Measurements from ENCODE around the gene SYTL3.

SYTL3 gene

DNA sequence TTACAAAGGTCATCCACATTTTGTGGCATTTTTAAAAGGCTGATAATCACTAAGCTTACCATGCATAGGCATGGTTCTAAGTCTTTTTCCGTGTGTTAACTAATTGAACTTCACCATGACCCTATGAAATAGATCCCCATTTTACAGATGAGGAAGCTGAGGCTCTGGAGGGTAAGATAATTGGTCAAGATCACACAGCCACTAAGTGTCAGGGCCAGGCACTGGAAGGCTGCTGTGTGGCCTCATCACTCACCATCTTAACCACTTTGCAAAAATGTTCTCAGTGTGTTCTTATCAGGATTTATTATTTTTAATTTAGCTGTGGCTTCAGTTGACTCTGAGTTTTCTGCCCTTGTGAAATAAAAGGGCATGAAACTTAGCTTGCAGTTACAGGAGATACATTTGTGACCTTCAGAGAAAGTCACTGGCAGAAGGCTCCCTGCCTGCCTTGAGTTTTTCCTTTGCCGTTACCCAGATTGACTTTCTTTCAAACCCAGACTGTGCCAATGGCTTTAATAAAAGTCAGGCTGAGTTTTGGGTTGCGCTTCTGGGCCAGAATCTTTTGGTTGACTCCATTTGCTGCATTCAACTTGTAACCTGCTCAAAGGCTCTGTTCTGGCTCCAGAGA is 87.3 kb downstream of the SYTL3 start:
- no peak for DNase-seq

GRCh38 chr6:158737710-158738615 is 88.1 kb downstream of the SYTL3 start:
- no peak for DNase-seq

DNA sequence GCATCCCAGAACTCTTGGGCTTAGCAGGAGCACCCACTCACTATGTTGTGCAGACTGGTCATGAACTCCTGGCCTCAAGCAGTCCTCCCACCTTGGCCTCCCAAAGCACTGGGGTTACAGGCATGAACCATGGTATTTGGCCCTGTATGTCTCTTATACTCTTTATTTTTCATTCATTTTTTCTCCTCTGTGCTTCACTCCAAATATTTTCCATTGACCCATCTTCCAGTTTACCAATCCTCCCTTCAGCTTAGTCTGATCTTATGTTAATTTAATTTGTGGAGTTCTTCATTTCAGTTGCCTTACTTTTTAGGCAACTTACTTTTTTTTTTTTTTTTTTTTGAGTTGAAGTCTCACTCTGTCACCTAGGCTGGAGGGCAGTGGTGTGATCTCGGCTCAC is 89.8 kb downstream of the SYTL3 start:
- no peak for DNase-seq

GRCh38 chr6:158743033-158743651 is 93.3 kb downstream of the SYTL3 start:
- DNase-seq = no peak

DNA sequence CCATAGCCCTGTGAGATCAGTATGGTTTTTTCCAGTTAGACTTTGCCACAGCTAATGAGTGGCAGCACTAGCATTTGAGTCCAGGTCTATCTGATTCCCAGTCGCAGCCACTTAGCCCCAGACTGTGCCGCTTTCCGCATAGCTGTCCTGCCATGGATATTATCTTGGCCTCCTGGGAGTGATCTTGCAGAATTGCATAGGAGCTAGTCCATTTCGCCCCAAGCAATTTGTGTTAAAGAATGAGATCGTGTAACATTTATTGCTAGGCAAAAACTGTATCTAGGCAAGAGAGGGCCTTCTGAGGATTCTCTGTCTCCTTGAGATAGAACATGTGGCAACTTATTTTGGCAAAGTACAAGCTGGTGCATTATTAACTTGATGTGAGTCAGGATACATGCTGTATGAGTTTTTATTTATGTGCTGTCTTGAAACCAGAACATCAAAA is 95.2 kb downstream of the SYTL3 start:
- no peak for DNase-seq

DNA sequence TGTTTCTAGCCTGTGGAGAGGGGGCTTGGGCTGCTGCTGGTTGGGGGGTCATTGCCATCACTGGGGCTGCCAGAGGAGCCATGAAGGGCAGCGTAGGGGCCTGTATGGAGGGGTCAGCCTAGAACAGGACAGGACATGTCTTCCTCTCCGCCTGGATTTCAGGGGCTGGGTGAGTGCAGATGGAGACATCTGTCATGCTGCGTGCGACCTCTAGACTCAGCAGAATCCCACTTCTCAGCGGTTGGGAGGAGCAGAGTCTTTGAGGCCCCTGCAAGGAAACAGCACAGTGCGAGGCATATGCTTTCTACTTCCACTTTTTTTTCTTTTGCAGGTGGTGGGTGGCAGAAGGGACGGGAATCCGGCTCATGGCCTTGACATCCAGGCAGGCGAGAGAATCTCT is 101.4 kb downstream of the SYTL3 start:
- DNase-seq = no peak

GRCh38 chr6:158751921-158752320 is 102.1 kb downstream of the SYTL3 start:
- DNase-seq = no peak

DNA sequence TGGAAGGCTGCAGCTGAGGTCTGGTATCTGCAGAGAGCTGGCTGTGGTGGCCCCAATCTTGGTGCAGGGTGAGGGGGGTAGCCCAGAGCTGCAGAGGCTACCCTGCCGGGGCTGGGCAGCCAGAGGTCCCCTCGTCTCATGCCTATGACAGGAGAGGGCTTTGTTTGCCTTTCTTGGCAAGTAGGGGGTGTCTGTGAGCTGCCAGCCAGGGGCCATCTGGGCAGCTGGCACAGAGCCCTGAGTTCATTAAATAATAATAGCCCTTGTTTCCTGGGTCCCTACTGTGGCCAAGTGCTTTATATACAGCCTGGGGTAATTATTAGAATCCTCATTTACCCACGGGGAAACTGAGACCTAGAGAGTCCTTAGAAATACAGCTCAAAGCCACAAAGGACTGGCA is 102.8 kb downstream of the SYTL3 start:
- DNase-seq = no peak

- DNase-seq = no peak
These were observed 104.0 kb downstream of the SYTL3 start for GRCh38 chr6:158753811-158754210.

GRCh38 chr6:158754738-158755137 is 104.9 kb downstream of the SYTL3 start:
- DNase-seq = no peak

- no peak for DNase-seq
These were observed 105.8 kb downstream of the SYTL3 start for GRCh38 chr6:158755636-158756035.

DNA sequence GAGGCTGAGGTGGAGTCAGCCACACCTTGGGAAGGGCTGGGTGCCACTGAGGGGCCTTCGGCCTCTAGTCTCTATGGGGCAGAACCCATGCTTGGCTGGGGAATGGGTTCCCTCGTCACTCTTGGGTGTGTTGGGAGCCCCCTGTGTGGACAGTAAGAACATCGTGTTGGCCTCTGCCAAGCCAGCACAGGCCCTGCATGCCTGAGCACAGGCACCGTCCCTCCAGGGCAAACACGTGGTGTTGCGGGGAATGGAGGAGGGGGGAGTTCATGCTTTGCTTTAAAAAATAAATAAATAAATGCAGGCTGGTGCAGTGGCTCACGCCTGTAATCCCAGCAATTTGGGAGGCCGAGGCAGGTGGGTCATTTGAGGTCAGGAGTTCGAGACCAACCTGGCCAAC is 106.3 kb downstream of the SYTL3 start:
- DNase-seq = no peak

DNA sequence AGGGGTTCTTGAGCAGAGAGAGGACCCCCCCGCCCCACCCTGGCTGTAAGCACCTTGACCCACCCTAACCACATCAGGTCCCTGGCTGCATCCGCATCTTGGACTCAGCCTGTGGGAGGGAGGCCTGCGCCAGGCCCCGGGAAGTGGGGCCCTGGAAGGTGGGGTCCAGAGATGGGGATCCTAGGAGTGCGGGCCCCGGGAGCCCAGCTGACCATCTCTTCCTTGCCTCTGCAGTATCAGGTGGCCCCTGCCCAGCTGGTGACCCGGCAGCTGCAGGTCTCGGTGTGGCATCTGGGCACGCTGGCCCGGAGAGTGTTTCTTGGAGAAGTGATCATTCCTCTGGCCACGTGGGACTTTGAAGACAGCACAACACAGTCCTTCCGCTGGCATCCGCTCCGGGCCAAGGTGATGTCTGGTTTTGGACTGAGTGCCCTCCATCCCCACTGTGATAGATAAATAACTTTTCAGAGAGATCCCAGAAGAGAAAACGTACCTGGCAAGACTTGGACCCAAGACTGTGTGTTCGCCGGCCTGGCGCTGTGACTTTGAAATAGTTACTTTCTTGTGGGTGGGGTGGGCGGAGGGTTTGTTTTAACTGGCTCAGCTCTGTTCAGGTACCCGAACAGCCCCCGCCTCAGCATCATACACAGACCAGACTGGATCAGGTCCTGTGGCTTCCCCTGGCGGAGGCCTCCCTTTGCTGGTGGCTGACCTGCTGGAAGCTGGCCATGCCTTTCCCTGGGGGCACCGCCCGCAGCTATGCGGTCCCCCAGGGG is 107.3 kb downstream of the SYTL3 start:
- DNase-seq = no peak

- DNase-seq = peak; percentile 8
These were observed 107.9 kb downstream of the SYTL3 start for GRCh38 chr6:158757753-158758090.

- DNase-seq = no peak
These were observed 108.6 kb downstream of the SYTL3 start for GRCh38 chr6:158758451-158758860.

DNA sequence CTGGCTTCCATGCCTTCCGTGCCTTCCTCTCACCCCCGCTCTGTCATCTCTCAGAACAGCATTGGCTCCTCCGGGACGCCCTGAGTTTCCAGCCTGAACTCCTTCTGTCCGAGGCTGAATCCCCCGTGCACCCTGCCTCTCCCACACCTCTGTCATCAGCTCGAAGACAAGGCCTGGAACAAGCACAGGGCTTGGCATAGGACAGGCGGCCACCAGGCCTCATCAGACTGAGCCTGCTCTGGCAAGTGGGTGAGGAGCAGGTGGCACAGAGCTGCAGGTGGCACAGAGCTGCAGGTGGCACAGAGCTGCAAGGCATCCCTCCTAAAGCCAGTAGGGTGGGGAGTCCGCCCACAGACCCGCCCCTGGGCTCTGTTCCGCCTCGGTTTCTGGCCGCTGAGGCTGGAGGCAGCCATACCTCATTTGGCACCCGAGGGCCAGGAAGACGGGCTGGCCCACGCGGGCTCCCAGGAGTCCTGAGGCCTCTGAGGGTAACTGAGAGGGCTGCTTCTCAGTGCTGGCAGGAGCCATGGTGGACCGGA is 109.2 kb downstream of the SYTL3 start:
- DNase-seq = no peak

DNA sequence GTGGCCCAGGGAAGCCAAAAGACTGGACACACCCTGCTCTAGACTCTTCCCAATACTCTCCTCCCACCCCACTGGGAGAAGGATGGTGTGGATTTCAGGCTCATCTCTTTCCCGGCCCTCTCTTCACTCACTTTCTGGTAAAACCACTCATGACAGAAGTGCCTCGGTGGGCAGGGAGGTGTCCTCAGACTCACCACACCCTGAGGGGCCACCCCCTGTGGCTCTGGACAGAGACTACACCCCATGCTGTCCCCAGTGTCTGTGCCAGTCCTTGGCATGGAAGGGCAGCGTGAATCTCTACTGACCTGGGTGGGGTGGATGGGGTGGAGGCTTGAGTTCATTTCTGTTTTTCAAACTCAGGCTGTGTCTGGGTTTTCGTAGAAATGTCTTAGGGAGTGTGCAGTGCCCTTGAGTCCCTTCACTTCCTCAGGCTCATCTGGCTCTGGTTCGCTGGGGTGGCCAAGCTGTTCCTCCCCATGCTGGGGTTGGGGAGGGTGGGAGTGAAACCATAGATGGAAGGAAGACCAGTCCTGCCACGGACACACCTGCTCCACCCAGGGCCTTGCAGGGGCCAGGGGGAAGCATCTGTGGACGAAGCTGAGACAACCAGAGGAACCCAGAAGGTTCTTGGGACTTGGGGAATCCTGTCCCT is 110.2 kb downstream of the SYTL3 start:
- DNase-seq = no peak

DNA sequence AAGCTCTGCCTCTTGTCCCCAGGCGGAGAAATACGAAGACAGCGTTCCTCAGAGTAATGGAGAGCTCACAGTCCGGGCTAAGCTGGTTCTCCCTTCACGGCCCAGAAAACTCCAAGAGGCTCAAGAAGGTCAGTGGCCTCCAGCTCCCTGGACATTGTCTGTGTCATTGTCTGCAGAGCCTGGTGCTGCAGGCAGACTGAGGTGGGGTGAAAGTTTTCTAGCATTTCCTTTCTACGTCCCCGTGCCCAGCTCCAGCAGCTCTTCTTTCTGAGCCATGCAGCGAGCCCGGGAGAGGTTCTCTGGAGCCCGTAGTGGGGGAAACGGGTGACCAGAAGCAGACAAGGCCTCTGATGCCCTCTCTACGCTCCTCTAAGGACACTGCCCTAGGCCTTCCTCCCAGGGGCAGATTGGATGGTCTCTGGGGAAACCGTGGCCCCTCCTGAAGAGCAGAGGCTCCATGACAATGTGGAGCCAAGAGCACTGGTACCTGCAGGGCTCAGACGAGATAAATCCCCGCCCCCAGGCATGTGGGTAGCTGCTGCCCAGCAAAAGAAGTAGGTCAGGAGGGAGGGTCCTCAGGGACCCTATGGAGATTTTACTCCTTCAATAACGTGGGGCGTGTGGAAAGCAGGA is 110.9 kb downstream of the SYTL3 start:
- no peak for DNase-seq

GRCh38 chr6:158761746-158762145 is 111.9 kb downstream of the SYTL3 start:
- DNase-seq = no peak

GRCh38 chr6:158762787-158763433 is 113.1 kb downstream of the SYTL3 start:
- DNase-seq = no peak

DNA sequence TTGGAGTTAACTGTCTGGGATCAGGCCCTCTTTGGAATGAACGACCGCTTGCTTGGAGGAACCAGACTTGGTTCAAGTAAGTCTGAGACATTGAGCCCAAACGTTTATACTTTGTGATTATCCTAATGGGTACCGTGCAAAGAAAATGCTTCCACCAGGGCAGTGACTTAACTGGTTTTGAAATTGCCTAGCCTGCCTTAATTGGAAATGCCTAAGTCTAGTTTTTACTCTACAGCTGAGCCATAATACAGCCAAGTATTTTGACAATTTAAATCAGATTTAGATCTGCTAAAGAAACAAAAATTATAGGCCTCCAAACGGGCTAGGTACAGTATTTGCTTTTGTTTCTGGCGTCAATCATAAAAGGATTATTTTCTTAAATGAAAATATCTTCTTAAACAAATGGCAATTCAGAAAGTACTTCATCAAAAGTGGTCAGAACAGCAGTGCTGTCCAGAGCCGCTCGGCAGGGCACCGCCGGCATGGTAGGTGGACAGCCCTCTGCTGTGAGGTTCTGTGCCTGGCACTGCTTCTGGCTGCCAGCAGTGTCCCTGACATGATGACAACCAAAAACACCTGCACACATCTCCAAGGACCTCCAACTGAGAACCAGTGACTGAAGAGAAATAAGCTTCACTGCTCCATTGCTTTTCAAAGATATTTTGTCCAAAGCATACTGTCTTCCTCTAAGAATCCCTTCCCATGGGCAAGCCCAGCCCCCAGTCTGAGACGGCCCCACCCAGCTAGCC is 113.8 kb downstream of the SYTL3 start:
- no peak for DNase-seq
